GM19372 (cell line): Measurements from ENCODE around the gene ULK4.
A peak's percentile ranks its signal among the peaks of the same experiment; 100 is the strongest.

Experiments used
- ATAC-seq: cut with Tn5 transposase; IDR thresholded peaks from one replicate; pipeline ENCODE4 v1.9.1; 2021; ENCODE audit warnings: mild to moderate bottlenecking, low read depth, moderate library complexity; ENCODE audit not compliant: unreplicated experiment

Gene ULK4

DNA sequence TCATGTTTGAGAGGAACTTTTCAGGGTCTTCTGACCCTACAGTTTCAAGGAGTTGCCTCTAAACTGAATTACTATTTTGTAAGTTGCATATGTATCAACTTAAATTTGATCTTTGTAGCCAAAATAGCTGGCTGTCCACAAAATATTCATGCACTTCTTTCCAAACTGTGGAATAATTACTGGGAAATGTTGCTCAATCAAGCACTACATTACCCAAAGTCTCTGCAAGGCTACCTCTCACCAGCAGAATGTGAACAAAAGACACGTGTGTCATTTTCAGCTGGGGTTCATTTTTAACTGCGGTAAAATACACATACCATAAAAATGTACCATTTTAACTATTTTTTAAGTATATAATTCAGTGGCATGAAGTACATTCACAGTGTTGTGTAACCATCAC lies 442.2 kb downstream of the ULK4 start:
- ATAC-seq, result no peak

DNA sequence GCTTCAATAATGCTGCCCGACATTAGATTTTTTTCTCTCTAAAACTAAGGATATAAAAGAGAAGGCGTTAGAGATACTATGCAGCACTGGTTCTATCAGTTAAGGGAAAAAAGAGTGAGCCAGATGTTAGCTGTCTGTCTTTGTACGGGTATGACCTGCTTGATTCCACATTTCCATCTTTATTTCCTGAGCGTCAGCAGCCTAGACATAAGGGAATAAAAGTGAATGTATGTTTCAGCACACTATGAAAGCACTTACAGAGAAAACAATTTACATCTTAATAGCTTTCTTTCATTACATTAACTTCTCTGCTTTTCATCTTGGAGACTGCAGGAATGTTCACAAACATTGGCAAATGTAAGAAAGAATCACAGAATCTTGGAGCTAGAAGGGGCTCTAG lies 443.3 kb downstream of the ULK4 start:
- no peak for ATAC-seq

DNA sequence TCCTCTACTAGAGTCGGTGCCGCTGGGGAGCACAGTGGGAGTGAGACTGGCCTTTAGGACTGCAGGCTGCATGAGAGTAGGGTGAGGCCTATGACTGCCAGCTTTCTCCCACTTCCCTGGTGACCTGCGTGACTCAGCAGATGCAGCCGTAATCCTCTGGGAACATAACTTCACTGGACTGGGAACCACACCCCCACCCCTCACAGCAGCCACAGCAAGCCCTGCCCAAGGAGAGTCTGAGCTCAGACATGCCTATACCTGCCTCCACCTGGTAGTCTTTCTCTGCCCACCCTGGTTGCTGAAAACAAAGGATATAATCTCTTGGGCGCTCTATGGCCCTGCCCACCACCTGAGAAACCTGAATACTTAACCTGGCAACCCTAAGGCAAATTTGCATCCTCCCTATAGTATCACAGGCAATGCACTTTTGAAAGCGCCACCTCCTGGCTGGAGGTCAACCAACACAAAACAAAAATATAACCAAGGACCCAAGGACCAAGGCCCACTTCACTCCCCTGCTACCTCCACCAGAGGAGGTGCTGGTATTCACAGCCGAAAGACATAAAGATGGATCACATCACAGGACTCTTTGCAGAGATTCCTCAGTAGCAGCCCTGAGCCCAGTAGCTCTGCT lies 453.7 kb downstream of the ULK4 start:
- no peak for ATAC-seq

DNA sequence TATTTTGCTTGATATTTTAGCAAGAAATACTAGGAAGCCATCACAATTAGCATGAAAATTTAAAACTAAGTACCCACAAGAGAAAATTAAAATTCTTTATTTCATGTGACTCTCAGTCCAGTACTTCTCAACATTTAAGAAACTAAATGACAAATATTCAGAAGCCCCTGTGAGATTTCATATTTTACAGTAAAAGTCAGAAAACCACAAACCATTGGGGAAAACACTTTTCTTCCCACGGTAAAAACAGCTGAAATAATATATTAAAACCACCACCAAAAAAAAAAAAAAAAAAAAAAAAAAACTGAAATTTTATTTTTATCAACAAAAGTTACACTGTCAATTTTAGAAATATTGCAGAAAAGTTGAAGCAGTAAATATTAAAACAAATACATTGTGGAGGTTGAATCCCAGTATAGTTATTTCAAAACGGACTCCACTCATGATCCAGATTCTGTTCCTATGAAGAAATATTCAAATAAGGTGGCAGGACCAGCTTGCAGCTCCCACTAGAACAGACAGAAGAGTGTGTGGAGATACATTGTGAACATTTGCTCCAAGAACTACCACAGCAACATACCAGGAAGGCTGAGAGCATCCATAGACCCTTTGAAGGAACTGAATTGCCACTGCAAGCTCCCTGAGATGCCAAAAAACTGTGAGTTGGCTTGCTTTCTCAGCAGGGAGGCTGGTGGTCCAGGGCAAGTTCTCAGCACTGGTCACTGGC lies 454.4 kb downstream of the ULK4 start:
- no peak for ATAC-seq

DNA sequence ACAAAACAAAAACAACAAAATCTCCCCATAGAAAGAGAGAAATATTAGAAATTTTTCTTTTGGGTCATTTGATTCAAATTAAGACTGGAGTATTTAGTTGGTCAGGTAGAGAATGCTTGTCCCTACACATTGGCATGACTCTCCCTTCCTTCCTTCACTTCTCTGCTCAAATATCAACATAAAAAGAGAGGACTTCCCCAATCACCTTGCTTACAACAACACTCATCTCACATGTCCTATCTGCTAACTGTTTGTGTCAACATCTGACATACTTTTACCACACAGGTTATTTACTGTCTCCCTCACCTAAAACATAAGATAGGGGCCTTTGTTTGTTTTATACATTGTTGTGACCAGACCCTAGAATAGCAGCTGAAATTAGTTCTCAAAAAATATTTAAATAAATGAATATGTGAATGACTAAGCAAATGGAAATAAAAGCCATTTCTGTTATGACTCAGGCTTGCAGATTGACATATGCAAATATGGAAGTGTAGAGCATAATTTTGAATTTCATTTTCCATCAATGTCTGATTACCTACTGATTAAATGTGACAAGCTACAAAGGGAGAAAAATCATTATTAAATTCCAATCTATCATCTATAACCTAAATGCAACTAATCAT lies 457.8 kb downstream of the ULK4 start:
- no peak for ATAC-seq

DNA sequence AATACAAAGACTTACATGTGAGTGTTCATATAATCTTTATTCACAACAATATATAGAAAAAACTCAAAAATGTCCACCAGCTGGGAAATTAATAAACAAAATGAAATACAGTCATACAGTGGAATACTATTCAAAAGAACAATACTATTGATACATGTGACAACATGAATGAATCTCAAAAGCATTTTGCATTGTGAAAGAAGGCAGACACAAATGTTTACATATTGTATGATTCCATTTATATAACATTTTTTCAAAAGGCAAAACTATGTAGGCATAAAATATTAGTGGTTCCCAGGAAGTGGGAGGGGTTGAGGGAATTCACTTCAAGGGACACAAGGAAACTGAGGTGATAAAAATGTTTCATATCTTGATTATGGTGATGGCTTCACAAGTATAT lies 459.4 kb downstream of the ULK4 start:
- no peak for ATAC-seq

DNA sequence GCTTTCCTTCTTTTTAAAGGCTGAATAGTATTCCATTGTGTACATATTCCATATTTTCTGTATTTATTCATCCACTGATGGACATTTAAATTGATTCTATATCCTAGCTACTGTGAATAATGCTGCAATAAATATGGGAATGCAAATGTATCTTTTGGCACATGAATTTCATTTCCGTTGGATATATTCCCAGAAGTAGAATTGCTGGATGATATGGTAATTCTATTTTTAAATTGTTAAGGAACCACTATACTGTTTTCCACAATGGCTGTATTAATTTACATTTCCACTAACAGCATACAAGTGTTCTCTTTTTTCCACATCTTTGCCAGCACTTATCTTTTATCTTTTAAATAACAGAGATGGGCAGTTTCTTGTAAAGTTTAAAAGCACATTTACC lies 459.9 kb downstream of the ULK4 start:
- ATAC-seq, result no peak

DNA sequence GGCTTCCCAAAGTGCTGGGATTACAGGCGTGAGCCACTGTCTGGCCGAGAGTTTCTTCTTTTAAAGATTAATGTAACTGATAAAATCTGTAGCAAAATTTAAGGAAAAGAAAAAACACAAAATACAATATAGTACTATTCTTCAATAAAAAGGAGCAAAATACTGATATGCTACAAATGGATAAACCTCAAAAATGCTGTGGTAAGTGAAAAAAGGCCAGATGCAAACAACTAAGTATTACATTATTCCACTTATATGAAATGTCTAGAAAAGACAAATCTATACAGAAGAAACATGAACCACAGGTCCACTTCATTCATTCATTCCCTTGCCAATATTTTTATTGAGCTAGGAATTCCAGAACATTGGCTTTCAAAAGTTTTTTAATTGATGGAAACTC lies 463.1 kb downstream of the ULK4 start:
- no peak for ATAC-seq

DNA sequence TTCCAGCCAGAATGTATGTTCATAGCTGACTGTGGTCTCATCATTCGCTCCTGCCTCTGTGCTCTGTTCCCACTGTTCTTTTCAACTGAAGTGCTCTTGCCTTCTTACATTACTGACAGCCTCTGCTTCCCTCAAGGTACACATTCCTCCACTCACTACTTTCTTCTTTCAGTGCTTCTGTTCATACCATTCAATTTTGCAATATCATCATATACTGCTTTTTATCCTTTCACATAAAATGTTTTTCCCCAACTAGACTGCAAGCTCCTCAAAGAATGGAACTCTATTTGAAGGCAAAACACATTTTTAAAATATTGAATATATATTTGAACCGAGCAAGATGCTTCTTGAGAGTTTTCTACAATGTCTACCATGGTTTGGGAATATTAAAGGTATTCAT lies 471.5 kb downstream of the ULK4 start:
- no peak for ATAC-seq

DNA sequence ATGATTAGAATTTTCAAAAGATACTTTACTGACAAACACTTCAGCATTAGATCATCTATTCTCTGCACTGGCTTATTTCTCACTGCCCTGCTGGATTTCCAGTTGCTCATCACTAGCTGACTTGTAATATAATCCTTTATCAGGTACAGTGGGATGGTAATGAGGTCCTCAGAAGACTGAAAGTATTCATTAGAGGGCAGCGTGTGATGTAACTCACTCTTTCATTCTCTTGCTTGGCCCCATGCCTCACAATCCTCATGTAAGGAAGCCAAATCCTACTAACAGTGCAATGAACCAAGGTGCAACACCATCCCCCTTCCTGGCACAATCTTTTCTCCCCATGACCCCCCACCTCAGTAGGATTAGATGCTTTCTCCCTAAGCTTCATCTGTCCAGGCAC lies 472.7 kb downstream of the ULK4 start:
- ATAC-seq, result no peak

DNA sequence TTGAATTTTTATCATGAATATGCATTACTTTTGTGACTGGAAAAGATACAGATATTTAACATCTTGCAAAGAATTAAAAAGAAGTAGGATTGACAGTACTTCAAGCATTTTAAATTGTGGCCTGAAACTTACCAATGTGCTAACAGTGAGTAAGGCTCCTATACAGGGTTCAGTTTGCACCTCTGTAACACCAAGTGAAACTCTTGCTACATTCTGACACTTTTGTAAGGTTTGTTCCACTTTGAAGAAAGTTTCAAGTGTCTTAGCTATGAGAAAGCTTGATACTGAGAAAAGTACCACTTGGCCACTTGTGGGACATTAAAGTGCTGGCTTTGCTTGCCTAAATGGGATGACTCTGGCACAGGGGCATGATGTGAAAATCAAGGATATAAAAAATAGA lies 473.4 kb downstream of the ULK4 start:
- ATAC-seq, result no peak

DNA sequence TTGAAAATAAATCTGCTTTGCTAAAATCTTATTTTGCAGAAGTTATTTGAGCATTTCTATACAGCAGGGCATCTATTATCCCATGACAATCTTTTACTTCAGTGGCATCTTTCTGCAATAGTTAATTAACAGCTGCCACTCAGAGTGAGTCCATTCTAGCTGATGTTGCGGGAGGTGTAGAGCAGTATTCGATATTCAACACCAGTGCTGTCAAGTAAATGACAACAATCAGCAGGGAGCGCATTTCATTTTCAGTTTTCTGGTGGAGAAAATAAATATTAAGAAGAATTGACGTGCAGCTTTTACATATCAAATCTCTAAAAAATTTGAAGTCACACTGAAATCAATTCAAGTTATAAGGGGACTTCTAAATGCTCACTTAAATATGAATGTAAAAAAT lies 476.4 kb downstream of the ULK4 start:
- no peak for ATAC-seq

DNA sequence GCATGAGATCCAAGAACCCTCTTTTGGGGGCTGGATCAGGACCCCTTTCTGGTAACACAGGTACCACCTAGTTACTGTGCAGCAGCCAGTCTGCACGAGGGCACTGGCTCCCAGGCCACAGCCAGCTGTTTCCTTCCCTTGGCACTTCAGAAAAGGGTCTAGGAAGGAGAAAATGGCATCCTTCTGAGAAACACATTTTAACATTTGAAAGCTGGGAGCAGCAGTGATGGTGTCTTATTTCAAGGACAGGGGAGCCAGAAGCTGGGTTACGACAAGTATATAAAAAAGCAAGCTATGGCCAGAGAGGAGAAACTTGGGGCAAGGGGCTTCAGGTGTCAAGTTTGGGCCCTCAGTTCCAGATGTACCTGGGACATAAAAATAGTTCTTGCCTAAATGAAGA lies 479.8 kb downstream of the ULK4 start:
- ATAC-seq, result no peak

DNA sequence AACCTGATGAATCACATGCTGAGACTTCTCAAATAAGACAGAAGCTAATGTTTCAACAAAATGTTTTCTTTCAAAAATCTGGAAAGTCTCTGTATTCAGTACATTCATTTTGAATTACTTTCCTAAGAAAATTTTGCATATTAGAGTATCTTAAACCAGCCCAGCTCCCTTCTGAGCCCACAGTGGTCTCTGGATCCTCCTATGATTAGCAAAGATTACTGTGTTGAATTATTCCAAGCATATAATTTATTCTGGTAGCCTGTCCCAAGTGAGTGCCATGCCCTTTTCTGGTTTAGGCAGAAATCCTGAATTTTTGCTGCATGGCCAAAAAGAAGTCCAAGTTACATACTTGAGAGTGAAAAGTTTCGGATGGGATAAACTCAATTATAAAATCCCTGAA lies 483.6 kb downstream of the ULK4 start:
- no peak for ATAC-seq

DNA sequence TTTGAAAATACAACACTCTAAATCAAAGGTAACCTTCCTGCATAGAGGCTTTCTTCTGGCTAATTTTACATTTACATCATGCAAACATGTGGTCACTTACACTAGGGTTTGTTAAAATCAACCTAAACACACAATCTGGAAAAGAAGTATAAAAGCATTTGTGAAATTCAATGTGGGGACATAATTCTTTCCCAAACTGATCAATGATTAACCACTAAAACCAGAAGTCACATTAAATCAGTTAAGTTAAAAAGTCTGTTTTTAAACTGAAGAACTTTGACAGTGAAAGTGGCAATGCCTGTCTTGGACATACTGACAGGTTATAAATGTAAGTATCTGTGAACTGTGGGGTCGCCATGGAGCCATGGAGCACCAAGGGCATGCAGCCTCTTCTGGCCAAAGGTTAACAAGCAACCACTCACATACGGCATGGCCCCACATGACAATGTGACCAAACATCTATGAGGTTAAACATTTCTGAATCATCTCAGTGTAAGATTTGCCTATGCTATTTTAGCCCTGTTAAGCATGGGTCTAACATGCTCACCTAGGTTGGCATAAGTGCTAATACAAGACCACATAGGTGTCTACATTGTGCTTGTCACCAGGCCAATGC lies 484.4 kb downstream of the ULK4 start:
- ATAC-seq, result peak; percentile 63

DNA sequence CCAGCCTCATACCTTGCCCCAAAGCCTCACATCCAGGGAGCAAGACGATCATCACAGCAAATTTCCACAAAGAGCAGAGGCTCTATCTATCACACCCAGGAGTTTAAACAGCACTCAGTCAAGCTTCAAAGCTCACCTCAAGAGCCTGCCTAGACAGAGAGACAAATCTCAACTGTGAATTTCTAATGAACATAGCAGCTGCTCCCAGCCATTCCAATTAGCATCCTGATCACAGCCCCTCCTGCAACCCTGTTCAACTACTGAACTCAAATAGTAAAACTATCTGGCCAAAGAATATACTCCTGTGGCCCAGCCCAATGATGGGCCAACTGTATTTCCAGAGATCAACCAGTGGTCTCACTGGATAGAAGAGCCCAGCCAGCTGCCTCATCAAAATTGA lies 492.8 kb downstream of the ULK4 start:
- no peak for ATAC-seq

DNA sequence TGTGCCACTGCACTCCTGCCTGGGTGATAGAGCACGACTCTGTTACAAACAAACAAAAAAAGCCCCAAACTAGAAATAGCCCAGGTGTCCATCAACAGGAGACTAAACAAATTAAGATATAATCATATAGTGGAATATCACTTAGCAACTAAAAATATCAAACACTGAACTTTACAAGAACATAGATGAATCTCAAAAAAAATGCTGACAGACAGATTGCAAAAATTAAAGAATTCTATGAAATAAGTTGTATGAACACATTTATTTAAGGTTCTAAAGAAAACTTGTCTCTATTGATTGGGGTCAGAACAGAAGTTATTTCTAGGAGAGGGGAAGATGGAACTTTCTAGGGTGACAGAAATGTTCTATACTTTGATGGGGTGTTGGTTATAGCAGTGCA lies 494.4 kb downstream of the ULK4 start:
- no peak for ATAC-seq

DNA sequence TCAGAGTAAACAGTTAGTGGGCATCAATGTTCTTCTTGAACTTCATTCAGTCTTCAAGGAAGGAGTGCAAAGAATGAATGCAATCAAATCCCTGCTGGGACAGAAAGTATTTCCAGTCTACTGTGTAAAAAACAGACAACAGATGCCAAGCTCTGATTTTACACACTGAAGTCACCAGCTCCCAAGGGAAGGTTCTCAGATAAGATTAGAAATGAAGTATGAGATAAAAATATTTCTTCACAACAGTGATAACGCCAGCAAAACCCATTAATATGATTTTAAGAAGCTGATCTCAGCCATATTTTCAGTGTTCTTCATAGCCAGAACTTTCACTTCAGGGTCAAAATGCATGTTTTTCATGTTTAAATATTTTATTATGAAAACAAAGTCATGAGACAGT lies 497.0 kb downstream of the ULK4 start:
- ATAC-seq, result no peak

DNA sequence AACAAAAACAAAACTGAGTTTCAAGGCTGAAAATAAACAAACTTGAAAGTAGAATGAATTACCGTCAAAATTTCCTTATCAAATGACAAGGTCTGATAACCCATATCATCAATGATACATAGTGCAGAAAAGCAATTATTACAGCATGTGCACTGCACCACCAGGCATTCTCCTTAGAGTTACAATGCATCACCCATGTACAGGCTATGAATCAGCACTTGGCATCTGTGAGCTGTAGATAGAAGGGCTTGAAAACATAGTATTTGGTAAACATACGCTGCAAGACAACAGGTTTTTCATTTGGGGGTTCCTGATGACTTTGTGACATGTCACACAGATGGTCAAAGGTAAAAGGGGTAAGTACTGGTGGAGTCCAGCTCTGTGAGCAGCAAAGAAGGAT lies 497.5 kb downstream of the ULK4 start:
- ATAC-seq, result no peak

DNA sequence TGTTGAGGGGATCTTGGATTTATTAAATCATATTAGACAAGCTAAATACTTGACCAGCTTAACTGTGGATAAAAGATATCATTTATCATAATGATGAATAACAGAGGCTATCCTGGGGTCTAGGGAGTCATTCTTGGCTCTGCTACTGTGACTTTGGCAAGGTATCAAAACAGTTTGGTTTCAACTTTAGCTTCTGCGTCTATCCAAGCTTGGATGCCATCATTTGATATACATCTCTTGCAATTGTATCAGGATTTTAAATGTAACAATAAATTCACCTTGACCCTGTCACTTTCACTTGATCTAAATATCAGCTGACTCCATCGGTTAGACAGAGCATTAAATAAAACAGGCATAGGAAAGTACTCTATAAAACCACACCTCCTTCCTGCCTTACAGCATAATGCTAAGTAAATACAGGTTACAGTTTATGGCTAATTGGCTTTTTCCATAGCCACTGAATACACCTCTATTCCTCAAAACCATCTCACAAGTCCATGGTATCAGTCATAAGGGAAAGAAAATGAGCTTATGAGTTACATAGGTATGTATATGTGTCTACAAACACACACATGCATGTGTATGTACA lies 499.7 kb downstream of the ULK4 start:
- ATAC-seq, result no peak

DNA sequence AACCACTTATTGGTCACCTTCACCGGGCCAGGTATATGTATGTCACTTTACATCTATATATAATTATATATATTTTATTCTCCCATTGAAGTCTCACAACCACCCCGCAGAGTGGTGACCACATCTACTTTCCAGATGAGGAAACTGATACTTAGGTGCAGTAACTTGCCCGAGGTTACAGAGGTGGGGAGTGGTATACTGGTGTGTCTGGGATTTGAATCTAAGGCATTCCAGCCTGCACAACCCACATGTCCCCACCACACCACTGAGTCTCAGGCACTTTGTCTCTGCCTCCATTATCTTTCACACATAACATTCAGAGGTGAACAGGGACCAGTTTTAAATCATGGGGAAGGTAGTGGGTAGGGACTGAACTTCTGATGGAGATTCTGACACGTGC lies 501.2 kb downstream of the ULK4 start:
- ATAC-seq, result no peak
